Mucosa of rectum (tissue), 2 donors: ENCODE measurements around the gene OLFML3.

Experiments used
- H3K27ac ChIP-seq, 2 donors: one replicate each; pipeline ENCODE4 v1.7.0; 2013; ENCODE audit warnings: inconsistent platforms in 2 of 2, low read depth in 2 of 2, low read length in 2 of 2
- H3K27me3 ChIP-seq, 2 donors: one replicate each; pipeline ENCODE4 v1.7.0; 2013; ENCODE audit warnings: low read length in 2 of 2; ENCODE audit not compliant: control insufficient read depth in 2 of 2, insufficient read depth in 2 of 2
- H3K36me3 ChIP-seq, 2 donors: one replicate each; pipeline ENCODE4 v1.7.0; 2013; ENCODE audit warnings: low read length in 2 of 2; ENCODE audit not compliant: control insufficient read depth in 2 of 2, insufficient read depth in 2 of 2
- H3K4me1 ChIP-seq, 2 donors: one replicate each; pipeline ENCODE4 v1.7.0; 2013; ENCODE audit warnings: low read length in 2 of 2, mild to moderate bottlenecking in 1 of 2; ENCODE audit not compliant: control insufficient read depth in 2 of 2, insufficient read depth in 2 of 2
- H3K4me3 ChIP-seq, 2 donors: one replicate each; pipeline ENCODE4 v1.7.0; 2013; ENCODE audit warnings: low read length in 2 of 2
- H3K9ac ChIP-seq, 2 donors: one replicate each; pipeline ENCODE4 v1.7.0; 2013; ENCODE audit warnings: low read length in 2 of 2, low read depth in 1 of 2, mild to moderate bottlenecking in 1 of 2
- H3K9me3 ChIP-seq, 2 donors: one replicate each; pipeline ENCODE4 v1.7.0; 2013; ENCODE audit warnings: low read length in 2 of 2; ENCODE audit not compliant: control insufficient read depth in 2 of 2
- donor health status: healthy.
- donor health status: Normal muscosa, but diverticular disease.

The OLFML3 gene

GRCh38 chr1:113976609-113977278, 2.5 kb upstream of the OLFML3 start:
- no peak overlapping the region for H3K9ac ChIP-seq
- no peak overlapping the region for H3K27ac ChIP-seq
- H3K36me3 ChIP-seq = peaks cover 15 to 23% of the 10 kb centered on the region in 2 donors
- H3K4me1 ChIP-seq = peaks cover 0 to 7% of the 10 kb centered on the region in 2 donors
- no peak overlapping the region for H3K4me3 ChIP-seq
- H3K27me3 ChIP-seq = no peaks in the 10 kb centered on the region
- H3K9me3 ChIP-seq = no peaks in the 10 kb centered on the region

GRCh38 chr1:113977906-113978305, 1.4 kb upstream of the OLFML3 start:
- Histone ChIP-seq H3K27ac (no peak overlapping the region), H3K9me3 (no peaks in the 10 kb centered on the region), H3K27me3 (no peaks in the 10 kb centered on the region), H3K9ac (no peak overlapping the region), H3K4me3 (no peak overlapping the region), H3K4me1 (peaks cover 4 to 11% of the 10 kb centered on the region in 2 donors), H3K36me3 (peaks cover 5 to 12% of the 10 kb centered on the region in 2 donors)

GRCh38 chr1:113980110-113980509, 836 bp downstream of the OLFML3 start:
- Histone ChIP-seq H3K9ac (peak overlapping the region; percentile 14 to 53), H3K36me3 (peaks cover 0 to under 1% of the 10 kb centered on the region in 2 donors), H3K4me3 (peak overlapping the region; percentile 33 to 67), H3K4me1 (peaks cover 11 to 21% of the 10 kb centered on the region in 2 donors), H3K27ac (peak overlapping the region; percentile 12 to 68), H3K9me3 (no peaks in the 10 kb centered on the region), H3K27me3 (no peaks in the 10 kb centered on the region)

GRCh38 chr1:113981962-113982931, 3.0 kb downstream of the OLFML3 start:
- H3K27ac ChIP-seq = peak overlapping the region; percentile 55 to 68
- H3K27me3 ChIP-seq = no peaks in the 10 kb centered on the region
- no peaks in the 10 kb centered on the region for H3K9me3 ChIP-seq
- no peaks in the 10 kb centered on the region for H3K36me3 ChIP-seq
- H3K9ac ChIP-seq = peak overlapping the region in 1 of 2 donors; percentile 14
- H3K4me3 ChIP-seq = peak overlapping the region; percentile 9 to 48
- H3K4me1 ChIP-seq = peaks cover 11 to 17% of the 10 kb centered on the region in 2 donors

- Histone ChIP-seq H3K4me1 (peaks cover 11 to 17% of the 10 kb centered on the region in 2 donors), H3K27me3 (no peaks in the 10 kb centered on the region), H3K36me3 (no peaks in the 10 kb centered on the region), H3K9me3 (no peaks in the 10 kb centered on the region), H3K4me3 (peak overlapping the region; percentile 9 to 48), H3K27ac (peak overlapping the region; percentile 55 to 68), H3K9ac (peak overlapping the region in 1 of 2 donors; percentile 24)
Measured at GRCh38 chr1:113982949-113983348, 3.7 kb downstream of the OLFML3 start.

GRCh38 chr1:113983391-113983790, 4.1 kb downstream of the OLFML3 start:
- Histone ChIP-seq H3K4me3 (peak overlapping the region in 1 of 2 donors; percentile 32), H3K9ac (no peak overlapping the region), H3K4me1 (peaks cover 11 to 17% of the 10 kb centered on the region in 2 donors)

GRCh38 chr1:113983826-113984225, 4.6 kb downstream of the OLFML3 start:
- Histone ChIP-seq H3K9me3 (no peaks in the 10 kb centered on the region), H3K9ac (no peak overlapping the region), H3K36me3 (no peaks in the 10 kb centered on the region), H3K4me3 (peak overlapping the region in 1 of 2 donors; percentile 32), H3K4me1 (peaks cover 11 to 16% of the 10 kb centered on the region in 2 donors), H3K27me3 (no peaks in the 10 kb centered on the region), H3K27ac (peak overlapping the region in 1 of 2 donors; percentile 68)

More at GRCh38 chr1:113983391-113983790, 4.1 kb downstream of the OLFML3 start:
- Histone ChIP-seq H3K27me3 (no peaks in the 10 kb centered on the region), H3K27ac (peak overlapping the region; percentile 55 to 68), H3K36me3 (no peaks in the 10 kb centered on the region), H3K9me3 (no peaks in the 10 kb centered on the region)

- Histone ChIP-seq H3K9me3 (no peaks in the 10 kb centered on the region), H3K4me3 (no peak overlapping the region), H3K36me3 (no peaks in the 10 kb centered on the region), H3K27me3 (no peaks in the 10 kb centered on the region), H3K27ac (no peak overlapping the region), H3K4me1 (peaks cover 11 to 14% of the 10 kb centered on the region in 2 donors), H3K9ac (no peak overlapping the region)
Measured at GRCh38 chr1:113984710-113985109, 5.4 kb downstream of the OLFML3 start.

- Histone ChIP-seq H3K27ac (no peak overlapping the region), H3K36me3 (no peaks in the 10 kb centered on the region), H3K9me3 (no peaks in the 10 kb centered on the region), H3K4me3 (no peak overlapping the region), H3K4me1 (peaks cover 11 to 14% of the 10 kb centered on the region in 2 donors), H3K27me3 (no peaks in the 10 kb centered on the region), H3K9ac (no peak overlapping the region)
Measured at GRCh38 chr1:113986802-113987201, 7.5 kb downstream of the OLFML3 start.

- Histone ChIP-seq H3K27me3 (no peaks in the 10 kb centered on the region), H3K9me3 (no peaks in the 10 kb centered on the region), H3K4me1 (peaks cover 11 to 13% of the 10 kb centered on the region in 2 donors), H3K36me3 (no peaks in the 10 kb centered on the region), H3K27ac (no peak overlapping the region), H3K4me3 (no peak overlapping the region), H3K9ac (no peak overlapping the region)
Measured at GRCh38 chr1:113987259-113987658, 8.0 kb downstream of the OLFML3 start.
